RWPE2 (cell line): ENCODE measurements around the gene HAUS3.

Source experiments
- ATAC-seq: fragments of 200-7000 bp; cut with Tn5 transposase; 3 replicates; pipeline ENCODE4 v1.9.1; 2021; ENCODE audit warnings: low read depth
- DNase-seq: peaks from one replicate; pipeline ENCODE4 v3.0.0-alpha.2; 2020; ENCODE audit warnings: low spot score
- H3K27ac ChIP-seq: fragments of 450-650 bp; 2 replicates; pipeline ENCODE4 v1.5.1; 2017; ENCODE audit warnings: mild to moderate bottlenecking; ENCODE audit not compliant: poor library complexity, severe bottlenecking
- H3K27me3 ChIP-seq: fragments of 250-450 bp; sonication (Bioruptor Pico); 2 replicates; pipeline ENCODE4 v1.5.1; 2021; ENCODE audit warnings: mild to moderate bottlenecking, moderate library complexity; ENCODE audit not compliant: insufficient read depth, poor library complexity, severe bottlenecking
- H3K36me3 ChIP-seq: fragments of 250-450 bp; sonication (Bioruptor Pico); 2 replicates; pipeline ENCODE4 v1.5.1; 2020; ENCODE audit warnings: low read depth, mild to moderate bottlenecking, moderate library complexity
- H3K4me1 ChIP-seq: fragments of 250-450 bp; sonication (Bioruptor Pico); 2 replicates; pipeline ENCODE4 v1.5.1; 2021; ENCODE audit warnings: mild to moderate bottlenecking, moderate library complexity; ENCODE audit not compliant: insufficient read depth, poor library complexity, severe bottlenecking
- H3K4me3 ChIP-seq: fragments of 250-450 bp; sonication (Bioruptor Pico); 2 replicates; pipeline ENCODE4 v1.5.1; 2021; ENCODE audit warnings: mild to moderate bottlenecking, moderate library complexity; ENCODE audit not compliant: severe bottlenecking
- H3K9me3 ChIP-seq: fragments of 250-450 bp; sonication (Bioruptor Pico); 2 replicates; pipeline ENCODE4 v1.5.1; 2021; ENCODE audit warnings: mild to moderate bottlenecking, moderate library complexity; ENCODE audit not compliant: severe bottlenecking
- CTCF ChIP-seq: fragments of 450-650 bp; IDR thresholded peaks from one replicate; pipeline ENCODE4 v1.5.1; 2017; ENCODE audit warnings: mild to moderate bottlenecking, moderate library complexity; ENCODE audit not compliant: poor library complexity, severe bottlenecking

HAUS3 gene

GRCh38 chr4:2245787-2246275 is 3.9 kb upstream of the HAUS3 start:
- no peak overlapping the region for H3K4me3 ChIP-seq
- H3K27ac ChIP-seq: no peak overlapping the region
- ATAC-seq (no peak), DNase-seq (no peak)
- H3K36me3 ChIP-seq: 0 out of 2 replicates have a peak, but pooled peaks cover 2% of the 10 kb centered on the region
- H3K4me1 ChIP-seq: peaks cover 1% of the 10 kb centered on the region
- no peaks in the 10 kb centered on the region for H3K9me3 ChIP-seq
- TF ChIP-seq CTCF: no peak
- no peaks in the 10 kb centered on the region for H3K27me3 ChIP-seq

- TF ChIP-seq CTCF: no peak
- no peak for ATAC-seq
- no peak overlapping the region for H3K27ac ChIP-seq
Measured at GRCh38 chr4:2245057-2245786, 3.3 kb upstream of the HAUS3 start.

GRCh38 chr4:2243681-2244380 is 1.9 kb upstream of the HAUS3 start:
- no peaks in the 10 kb centered on the region for H3K9me3 ChIP-seq
- H3K36me3 ChIP-seq: peaks cover 21% of the 10 kb centered on the region
- H3K27me3 ChIP-seq: no peaks in the 10 kb centered on the region
- peak; percentile 2 for TF ChIP-seq CTCF
- ATAC-seq: no peak
- no peak for DNase-seq
- peaks cover 20% of the 10 kb centered on the region for H3K4me1 ChIP-seq
- H3K27ac ChIP-seq: no peak overlapping the region
- no peak overlapping the region for H3K4me3 ChIP-seq

More at GRCh38 chr4:2245057-2245786, 3.3 kb upstream of the HAUS3 start:
- peaks cover 6% of the 10 kb centered on the region for H3K4me1 ChIP-seq
- no peaks in the 10 kb centered on the region for H3K9me3 ChIP-seq
- H3K36me3 ChIP-seq: peaks cover 7% of the 10 kb centered on the region; the same call in 1 of the 2 replicates
- H3K27me3 ChIP-seq: no peaks in the 10 kb centered on the region
- DNase-seq: no peak
- no peak overlapping the region for H3K4me3 ChIP-seq

- H3K27ac ChIP-seq: peak overlapping the region; percentile 41
- no peak for TF ChIP-seq CTCF
- peak overlapping the region; percentile 85 for H3K4me3 ChIP-seq
- H3K4me1 ChIP-seq: peaks cover 20% of the 10 kb centered on the region
- no peaks in the 10 kb centered on the region for H3K27me3 ChIP-seq
- peaks cover 44% of the 10 kb centered on the region for H3K36me3 ChIP-seq
- no peak for ATAC-seq
- DNase-seq: no peak
- no peaks in the 10 kb centered on the region for H3K9me3 ChIP-seq
Measured at GRCh38 chr4:2241003-2241402, 918 bp downstream of the HAUS3 start.
